Measurements from ENCODE around the gene NLN. TPM values are rescaled to one million over a fixed set of nuclear protein-coding genes. Genes with fewer than 3 reads are reported as not detected.

Gene NLN
- total RNA-seq, 4 donors from 2014 or later = 20.4 to 29.9 (median 27.9) TPM

GRCh38 chr5:65693121-65693520, 28.9 kb upstream of the NLN start:
- ATAC-seq (no peak), DNase-seq (no peak)
- H3K27ac ChIP-seq = no peak overlapping the region
- in situ Hi-C loops (cut with MboI; ENCODE audit: low sequenced_read_pairs in 4 of 4) = no loop called here
- no peaks in the 10 kb centered on the region for H3K9me3 ChIP-seq
- intact Hi-C loops (cut with DNase I; ENCODE audit: low total_unique reads) = no loop called here
- H3K27me3 ChIP-seq = no peaks in the 10 kb centered on the region
- peaks cover 0 to 10% of the 10 kb centered on the region in 2 donors for H3K36me3 ChIP-seq
- H3K4me1 ChIP-seq = peaks cover 17 to 21% of the 10 kb centered on the region in 2 donors
- H3K4me3 ChIP-seq = no peak overlapping the region
- TF ChIP-seq POLR2A (IDR thresholded peaks at IDR 0.05) (no peak), CTCF (IDR thresholded peaks at IDR 0.05 in 4 of 5, conservative IDR thresholded peaks at IDR 0.05 in 1 of 5) (no peak)

GRCh38 chr5:65695162-65695755, 26.7 kb upstream of the NLN start:
- H3K27ac ChIP-seq = no peak overlapping the region
- peaks cover 0 to 5% of the 10 kb centered on the region in 2 donors for H3K36me3 ChIP-seq
- no peak overlapping the region for H3K4me3 ChIP-seq
- DNase-seq (no peak), ATAC-seq (peak in 1 of 2 donors; percentile 54)
- no peaks in the 10 kb centered on the region for H3K9me3 ChIP-seq
- TF ChIP-seq POLR2A (IDR thresholded peaks at IDR 0.05) = no peak
- no peak for TF ChIP-seq CTCF (IDR thresholded peaks at IDR 0.05 in 4 of 5, conservative IDR thresholded peaks at IDR 0.05 in 1 of 5)
- intact Hi-C loops (cut with DNase I; ENCODE audit: low total_unique reads) (no loop called here), in situ Hi-C loops (cut with MboI; ENCODE audit: low sequenced_read_pairs in 4 of 4) (no loop called here)
- H3K4me1 ChIP-seq = peaks cover 17 to 21% of the 10 kb centered on the region in 2 donors
- H3K27me3 ChIP-seq = no peaks in the 10 kb centered on the region

GRCh38 chr5:65695896-65696295, 26.1 kb upstream of the NLN start:
- H3K36me3 ChIP-seq = peaks cover 0 to 4% of the 10 kb centered on the region in 2 donors
- H3K9me3 ChIP-seq = no peaks in the 10 kb centered on the region
- ATAC-seq (no peak), DNase-seq (no peak)
- peaks cover 17 to 21% of the 10 kb centered on the region in 2 donors for H3K4me1 ChIP-seq
- no peak for TF ChIP-seq CTCF (IDR thresholded peaks at IDR 0.05 in 4 of 5, conservative IDR thresholded peaks at IDR 0.05 in 1 of 5)
- intact Hi-C loops (cut with DNase I; ENCODE audit: low total_unique reads) = no loop called here
- H3K27me3 ChIP-seq = no peaks in the 10 kb centered on the region
- in situ Hi-C loops (cut with MboI; ENCODE audit: low sequenced_read_pairs in 4 of 4) = no loop called here
- no peak overlapping the region for H3K4me3 ChIP-seq
- no peak overlapping the region for H3K27ac ChIP-seq

- no peaks in the 10 kb centered on the region for H3K9me3 ChIP-seq
- H3K27ac ChIP-seq = no peak overlapping the region
- no peak overlapping the region for H3K4me3 ChIP-seq
- in situ Hi-C loops (cut with MboI; ENCODE audit: low sequenced_read_pairs in 4 of 4) = no loop called here
- H3K4me1 ChIP-seq = peaks cover 17 to 21% of the 10 kb centered on the region in 2 donors
- H3K36me3 ChIP-seq = no peaks in the 10 kb centered on the region
- intact Hi-C loops (cut with DNase I; ENCODE audit: low total_unique reads) = no loop called here
- TF ChIP-seq CTCF (IDR thresholded peaks at IDR 0.05 in 4 of 5, conservative IDR thresholded peaks at IDR 0.05 in 1 of 5) = no peak
- TF ChIP-seq POLR2A (IDR thresholded peaks at IDR 0.05) = no peak
- H3K27me3 ChIP-seq = no peaks in the 10 kb centered on the region
- DNase-seq (no peak), ATAC-seq (peak in 1 of 2 donors; percentile 41)
Measured at GRCh38 chr5:65696892-65697291, 25.1 kb upstream of the NLN start.

GRCh38 chr5:65699338-65699737, 22.7 kb upstream of the NLN start:
- H3K4me1 ChIP-seq = peaks cover 17 to 21% of the 10 kb centered on the region in 2 donors
- ATAC-seq (no peak), DNase-seq (no peak)
- H3K27me3 ChIP-seq = no peaks in the 10 kb centered on the region
- in situ Hi-C loops (cut with MboI; ENCODE audit: low sequenced_read_pairs in 4 of 4) (no loop called here), intact Hi-C loops (cut with DNase I; ENCODE audit: low total_unique reads) (no loop called here)
- TF ChIP-seq POLR2A (IDR thresholded peaks at IDR 0.05) = no peak
- TF ChIP-seq CTCF (IDR thresholded peaks at IDR 0.05 in 4 of 5, conservative IDR thresholded peaks at IDR 0.05 in 1 of 5) = no peak
- no peaks in the 10 kb centered on the region for H3K9me3 ChIP-seq
- no peak overlapping the region for H3K4me3 ChIP-seq
- H3K36me3 ChIP-seq = no peaks in the 10 kb centered on the region
- no peak overlapping the region for H3K27ac ChIP-seq

All from gastrocnemius medialis (tissue), 4 donors.